A673 (cell line): ENCODE data around the gene ANKRD29.

Experiments
- EZH2 ChIP-seq: fragments of 200-600 bp; sonication (generic); IDR thresholded peaks from 2 replicates; pipeline ENCODE4 v1.6.1; 2017; ENCODE audit warnings: borderline replicate concordance, low read depth, mild to moderate bottlenecking, mixed read lengths, antibody characterized with exemption, low read length; ENCODE audit not compliant: poor library complexity, severe bottlenecking
- TF ChIP-seq, protein P1 (sequence below): fragments of 300-800, 200-600 bp; sonication (generic); conservative IDR thresholded peaks from 2 replicates; pipeline ENCODE4 v1.5.1; 2017; ENCODE audit warnings: low read depth, mild to moderate bottlenecking, antibody characterized with exemption, low read length, moderate library complexity, mixed read lengths

GRCh38 chr18:23574611-23575308, 88.0 kb downstream of the ANKRD29 start:
- TF ChIP-seq, protein P1, sequence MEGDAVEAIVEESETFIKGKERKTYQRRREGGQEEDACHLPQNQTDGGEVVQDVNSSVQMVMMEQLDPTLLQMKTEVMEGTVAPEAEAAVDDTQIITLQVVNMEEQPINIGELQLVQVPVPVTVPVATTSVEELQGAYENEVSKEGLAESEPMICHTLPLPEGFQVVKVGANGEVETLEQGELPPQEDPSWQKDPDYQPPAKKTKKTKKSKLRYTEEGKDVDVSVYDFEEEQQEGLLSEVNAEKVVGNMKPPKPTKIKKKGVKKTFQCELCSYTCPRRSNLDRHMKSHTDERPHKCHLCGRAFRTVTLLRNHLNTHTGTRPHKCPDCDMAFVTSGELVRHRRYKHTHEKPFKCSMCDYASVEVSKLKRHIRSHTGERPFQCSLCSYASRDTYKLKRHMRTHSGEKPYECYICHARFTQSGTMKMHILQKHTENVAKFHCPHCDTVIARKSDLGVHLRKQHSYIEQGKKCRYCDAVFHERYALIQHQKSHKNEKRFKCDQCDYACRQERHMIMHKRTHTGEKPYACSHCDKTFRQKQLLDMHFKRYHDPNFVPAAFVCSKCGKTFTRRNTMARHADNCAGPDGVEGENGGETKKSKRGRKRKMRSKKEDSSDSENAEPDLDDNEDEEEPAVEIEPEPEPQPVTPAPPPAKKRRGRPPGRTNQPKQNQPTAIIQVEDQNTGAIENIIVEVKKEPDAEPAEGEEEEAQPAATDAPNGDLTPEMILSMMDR, result no peak
- TF ChIP-seq EZH2, result no peak
